Measurements from ENCODE around the gene CD68.

The CD68 gene

GRCh38 chr17:7553356-7553755 is 26.1 kb upstream of the CD68 start:
- TF ChIP-seq CTCF (conservative IDR thresholded peaks at IDR 0.05; ENCODE audit: low read depth) = no peak
- no peak overlapping the region for H3K27ac ChIP-seq
- no peak for DNase-seq (ENCODE audit: low spot score)
- CTCF ChIA-PET = no interaction called here
- POLR2A ChIA-PET (ENCODE audit: low non-redundant PET) = no interaction called here

- POLR2A ChIA-PET (ENCODE audit: low non-redundant PET) = interaction anchor here (0.7 kb wide), 1 partner anchor 112 kb away, joined by 7 read pairs; no protein-coding TSS in a partner anchor
- TF ChIP-seq CTCF (conservative IDR thresholded peaks at IDR 0.05; ENCODE audit: low read depth) = no peak
- DNase-seq (ENCODE audit: low spot score) = no peak
- CTCF ChIA-PET = interaction anchor here (0.6 kb wide), 2 partner anchors 33 to 119 kb away, joined by 3 to 6 read pairs; no protein-coding TSS in a partner anchor
- no peak overlapping the region for H3K27ac ChIP-seq
Observed at GRCh38 chr17:7555320-7555948, 24.0 kb upstream of the CD68 start.

GRCh38 chr17:7556627-7557026 is 22.8 kb upstream of the CD68 start:
- no peak for DNase-seq (ENCODE audit: low spot score)
- ChIA-PET POLR2A (ENCODE audit: low non-redundant PET) (interaction anchor here (0.6 kb wide), 1 partner anchor 31 kb away, joined by 7 read pairs; no protein-coding TSS in a partner anchor), CTCF (interaction anchor here (1.2 to 2.7 kb wide), 2 partner anchors 42 to 116 kb away, joined by 3 to 14 read pairs; no protein-coding TSS in a partner anchor)
- no peak for TF ChIP-seq CTCF (conservative IDR thresholded peaks at IDR 0.05; ENCODE audit: low read depth)
- peak overlapping the region; percentile 95 for H3K27ac ChIP-seq

GRCh38 chr17:7557147-7557764 is 22.2 kb upstream of the CD68 start:
- CTCF ChIA-PET = interaction anchor here (1.2 to 2.7 kb wide), 2 partner anchors 43 to 116 kb away, joined by 3 to 14 read pairs; no protein-coding TSS in a partner anchor
- TF ChIP-seq CTCF (conservative IDR thresholded peaks at IDR 0.05; ENCODE audit: low read depth) = no peak
- POLR2A ChIA-PET (ENCODE audit: low non-redundant PET) = no interaction called here
- H3K27ac ChIP-seq = peak overlapping the region; percentile 95
- no peak for DNase-seq (ENCODE audit: low spot score)

GRCh38 chr17:7557775-7558543 is 21.5 kb upstream of the CD68 start:
- CTCF ChIA-PET = interaction anchor here (0.9 to 2.7 kb wide), 3 partner anchors 43 to 121 kb away, joined by 3 to 14 read pairs (median 5); no protein-coding TSS in a partner anchor
- POLR2A ChIA-PET (ENCODE audit: low non-redundant PET) = interaction anchor here (0.6 kb wide), 1 partner anchor 100 kb away, joined by 4 read pairs; no protein-coding TSS in a partner anchor
- H3K27ac ChIP-seq = peak overlapping the region; percentile 95
- DNase-seq (ENCODE audit: low spot score) = peak; percentile 55
- no peak for TF ChIP-seq CTCF (conservative IDR thresholded peaks at IDR 0.05; ENCODE audit: low read depth)

Data from RWPE1 (cell line).